SH-SY5Y (cell line): ENCODE results near the gene PTPRO.

Experiments
- GATA2 ChIP-seq: IDR thresholded peaks from 2 replicates; pipeline ENCODE4 v1.6.1; 2011; ENCODE audit warnings: mild to moderate bottlenecking, low read depth, low read length
- GATA3 ChIP-seq: IDR thresholded peaks from 2 replicates; pipeline ENCODE4 v1.6.1; 2011; ENCODE audit warnings: low read depth, mild to moderate bottlenecking, low read length, moderate library complexity

PTPRO gene

DNA sequence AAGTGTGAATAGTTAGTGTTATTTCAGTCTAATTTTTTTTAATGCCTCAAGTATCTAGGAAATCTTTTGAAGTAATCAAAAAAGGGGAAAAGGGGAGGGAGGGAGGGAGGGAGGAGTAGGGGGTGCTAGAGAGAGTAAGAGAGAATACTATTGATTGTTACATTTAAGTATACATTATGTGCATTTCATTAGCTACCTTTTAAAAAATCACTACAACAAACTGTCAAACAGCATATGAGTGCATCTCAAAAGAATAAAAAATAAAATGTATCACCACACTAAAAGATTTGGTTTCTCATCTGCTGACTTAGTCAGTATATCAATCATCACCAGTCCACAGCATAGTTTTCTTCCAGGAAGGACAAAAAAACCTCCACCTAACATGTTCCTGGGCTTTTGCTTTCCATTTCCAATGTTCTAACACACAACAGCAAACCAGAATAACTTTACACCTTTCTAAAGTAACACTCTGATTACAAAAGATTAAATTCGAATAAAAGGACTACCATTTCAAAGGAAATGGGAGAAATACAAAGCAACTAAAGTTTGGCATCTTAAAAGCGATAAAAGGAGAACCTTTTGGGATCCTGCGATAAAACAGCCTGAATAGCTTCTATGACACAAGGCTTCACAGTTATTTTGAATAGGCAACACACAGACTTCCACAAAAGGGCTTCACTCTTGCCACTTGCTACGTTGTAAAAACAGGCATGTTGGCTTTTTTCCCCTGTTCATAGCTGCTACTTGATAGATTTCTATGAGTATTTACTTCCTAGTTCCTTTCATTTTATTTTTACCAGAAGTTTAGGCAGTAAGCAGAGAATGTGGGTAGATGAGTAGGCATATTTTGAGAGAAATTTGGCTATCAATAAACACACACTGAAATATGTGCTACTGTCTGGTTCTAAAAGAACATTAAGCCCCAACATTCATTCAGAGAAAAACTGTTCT lies 306.0 kb downstream of the PTPRO start:
- TF ChIP-seq GATA3 (no peak), GATA2 (no peak)

DNA sequence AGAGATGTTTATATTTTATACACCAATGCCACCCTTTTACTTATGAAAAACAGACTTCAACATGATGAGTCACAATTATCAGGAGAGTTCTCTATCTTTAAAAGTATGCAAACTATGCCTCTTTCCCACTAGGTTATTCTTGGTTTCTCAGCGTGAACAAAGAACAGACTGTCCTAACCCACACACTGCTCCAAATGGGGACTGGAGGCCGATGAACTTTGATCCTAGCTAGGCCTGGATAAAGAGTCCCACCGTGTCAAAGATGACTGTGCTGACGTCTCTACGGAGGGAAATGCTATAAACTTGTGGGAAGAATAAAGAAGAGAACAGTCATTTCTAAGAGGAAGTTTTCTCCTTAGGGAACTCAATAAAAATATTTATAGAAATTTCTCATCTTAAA lies 306.8 kb downstream of the PTPRO start:
- no peak for TF ChIP-seq GATA3
- no peak for TF ChIP-seq GATA2

DNA sequence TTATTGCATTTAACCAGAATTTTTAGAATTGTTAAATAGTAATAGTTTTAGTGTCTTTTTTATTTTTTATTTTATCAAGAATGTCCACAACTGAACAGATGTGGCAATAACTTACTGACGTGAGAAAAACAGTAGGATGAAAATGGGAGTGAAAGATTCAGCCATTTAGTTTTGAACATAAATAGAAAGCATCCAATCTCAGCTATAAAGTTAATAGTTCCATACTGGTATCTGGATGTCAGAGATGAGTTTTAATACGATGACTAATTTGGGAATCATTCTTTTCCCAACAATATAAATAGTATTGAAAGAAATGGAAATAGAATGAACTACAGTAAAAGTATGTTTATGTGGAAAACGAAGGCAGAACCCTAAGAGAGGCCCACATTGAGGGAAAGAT lies 307.5 kb downstream of the PTPRO start:
- TF ChIP-seq GATA2: no peak
- TF ChIP-seq GATA3: no peak

GRCh38 chr12:15631007-15631715 lies 308.9 kb downstream of the PTPRO start:
- TF ChIP-seq GATA3 (no peak), GATA2 (no peak)

DNA sequence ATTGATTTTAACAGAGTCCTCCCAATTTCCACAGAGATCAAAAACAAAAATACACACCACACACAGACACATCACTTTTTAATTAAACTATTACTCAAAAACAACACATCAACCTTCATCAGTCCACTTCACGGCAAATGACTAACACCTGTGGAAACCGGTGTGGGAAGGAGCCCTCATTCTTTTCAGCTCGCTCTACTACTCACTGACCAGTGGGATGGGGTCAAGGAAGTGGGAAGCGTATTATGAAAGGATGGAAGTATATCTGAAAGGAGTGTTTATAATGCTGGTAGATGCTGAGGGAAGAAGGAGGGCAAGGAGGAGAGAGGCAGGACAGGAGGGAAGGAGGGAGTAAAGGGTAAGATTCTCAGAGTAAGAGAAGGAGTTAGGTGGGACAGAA lies 310.4 kb downstream of the PTPRO start:
- TF ChIP-seq GATA3: no peak
- TF ChIP-seq GATA2: no peak

GRCh38 chr12:15633201-15633600 lies 310.9 kb downstream of the PTPRO start:
- TF ChIP-seq GATA2 (no peak), GATA3 (no peak)

GRCh38 chr12:15634010-15634683 lies 311.8 kb downstream of the PTPRO start:
- TF ChIP-seq GATA3: no peak
- no peak for TF ChIP-seq GATA2

- TF ChIP-seq GATA2 (no peak), GATA3 (no peak)
Observed at GRCh38 chr12:15636060-15636890, 314.0 kb downstream of the PTPRO start.

DNA sequence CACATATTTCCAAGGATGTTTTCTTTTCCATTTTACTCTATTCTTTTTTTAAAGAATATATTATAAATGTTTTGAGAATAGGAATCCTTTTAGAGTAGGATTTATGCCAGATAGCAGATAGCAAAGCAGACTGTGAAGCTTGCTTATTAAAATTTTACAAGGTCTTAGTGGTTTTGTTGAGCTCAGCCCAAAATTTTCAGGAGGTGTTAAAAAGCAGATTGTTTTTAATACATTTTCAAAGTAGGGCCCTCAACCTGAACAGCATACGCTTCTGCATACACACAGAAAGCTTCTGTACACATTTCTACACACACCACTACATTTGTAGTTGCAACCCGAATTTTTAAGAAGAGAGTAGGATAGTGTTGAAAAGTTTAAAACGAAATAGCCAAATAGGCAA lies 315.9 kb downstream of the PTPRO start:
- TF ChIP-seq GATA3 (no peak), GATA2 (no peak)

DNA sequence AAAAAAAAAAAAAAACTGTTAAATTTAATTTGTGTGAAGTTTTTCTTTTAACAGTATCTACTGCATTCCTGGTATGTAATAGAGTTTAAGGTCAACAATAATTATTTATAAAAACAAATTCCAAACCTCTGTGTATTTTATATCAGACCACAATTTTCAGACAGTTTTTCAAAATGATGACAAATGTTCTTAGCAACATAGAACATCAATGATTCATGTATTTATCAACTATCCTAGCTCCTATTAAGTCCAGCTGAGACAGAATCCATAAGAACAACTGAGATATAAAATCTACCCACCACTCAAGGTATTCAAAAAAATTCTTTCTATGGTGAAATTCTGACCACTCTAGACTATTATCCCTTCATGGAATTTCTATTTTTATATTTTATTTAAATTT lies 322.4 kb downstream of the PTPRO start:
- TF ChIP-seq GATA3 (no peak), GATA2 (no peak)

GRCh38 chr12:15646581-15646980 lies 324.3 kb downstream of the PTPRO start:
- TF ChIP-seq GATA3: no peak
